ENCODE results near the gene ATP5PB.
A peak's percentile ranks its signal among the peaks of the same experiment; 100 is the strongest.

The ATP5PB gene

DNA sequence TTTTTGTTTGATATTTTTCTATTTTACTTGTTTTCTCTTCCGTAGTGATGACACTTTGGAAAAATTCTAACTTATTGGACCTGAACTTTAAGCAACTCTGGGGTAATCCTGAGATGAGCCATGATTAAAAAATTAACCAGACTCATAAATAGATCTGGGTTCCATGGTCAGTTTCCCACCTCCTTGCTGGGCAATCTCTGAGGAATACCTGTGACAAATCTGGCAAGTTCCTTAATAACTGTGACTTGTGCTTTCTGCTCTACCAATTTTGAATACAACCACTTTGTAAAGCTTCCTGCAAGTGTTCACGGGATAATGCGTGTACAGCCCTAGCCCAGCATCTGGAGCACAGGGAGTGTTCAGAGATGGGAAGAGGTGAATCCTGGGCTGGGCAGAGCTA, 25.0 kb upstream of the ATP5PB start:
- H3K4me3 ChIP-seq (ENCODE audit: low read depth, low read length) = no peak overlapping the region
- TF ChIP-seq, protein P1, sequence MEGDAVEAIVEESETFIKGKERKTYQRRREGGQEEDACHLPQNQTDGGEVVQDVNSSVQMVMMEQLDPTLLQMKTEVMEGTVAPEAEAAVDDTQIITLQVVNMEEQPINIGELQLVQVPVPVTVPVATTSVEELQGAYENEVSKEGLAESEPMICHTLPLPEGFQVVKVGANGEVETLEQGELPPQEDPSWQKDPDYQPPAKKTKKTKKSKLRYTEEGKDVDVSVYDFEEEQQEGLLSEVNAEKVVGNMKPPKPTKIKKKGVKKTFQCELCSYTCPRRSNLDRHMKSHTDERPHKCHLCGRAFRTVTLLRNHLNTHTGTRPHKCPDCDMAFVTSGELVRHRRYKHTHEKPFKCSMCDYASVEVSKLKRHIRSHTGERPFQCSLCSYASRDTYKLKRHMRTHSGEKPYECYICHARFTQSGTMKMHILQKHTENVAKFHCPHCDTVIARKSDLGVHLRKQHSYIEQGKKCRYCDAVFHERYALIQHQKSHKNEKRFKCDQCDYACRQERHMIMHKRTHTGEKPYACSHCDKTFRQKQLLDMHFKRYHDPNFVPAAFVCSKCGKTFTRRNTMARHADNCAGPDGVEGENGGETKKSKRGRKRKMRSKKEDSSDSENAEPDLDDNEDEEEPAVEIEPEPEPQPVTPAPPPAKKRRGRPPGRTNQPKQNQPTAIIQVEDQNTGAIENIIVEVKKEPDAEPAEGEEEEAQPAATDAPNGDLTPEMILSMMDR (IDR thresholded peaks at IDR 0.05; ENCODE audit: control insufficient read depth, extremely low read depth, insufficient read depth) = no peak
- DNase-seq (ENCODE audit: low read depth) = no peak

DNA sequence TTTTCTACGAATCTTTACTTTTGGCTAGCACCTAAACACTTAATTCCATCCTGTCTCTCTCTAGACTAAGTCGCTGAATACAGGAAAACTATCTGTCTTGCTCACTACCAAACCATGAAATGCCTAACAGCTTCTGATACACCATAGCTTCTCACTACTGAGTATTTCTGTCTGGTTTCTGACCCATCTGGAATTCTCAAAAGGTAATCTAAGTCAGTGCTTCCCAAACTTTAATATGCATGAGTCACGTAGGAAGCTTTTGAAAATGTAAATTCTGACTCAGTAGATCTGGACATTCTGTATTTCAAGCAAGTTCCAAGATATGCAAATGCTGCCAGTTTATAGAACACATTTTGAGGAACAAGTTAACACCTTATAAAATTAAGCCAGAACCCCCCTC, 12.5 kb upstream of the ATP5PB start:
- H3K4me3 ChIP-seq (ENCODE audit: low read depth, low read length) = no peak overlapping the region
- TF ChIP-seq, protein P1 (IDR thresholded peaks at IDR 0.05; ENCODE audit: control insufficient read depth, extremely low read depth, insufficient read depth) = no peak
- no peak for DNase-seq (ENCODE audit: low read depth)

DNA sequence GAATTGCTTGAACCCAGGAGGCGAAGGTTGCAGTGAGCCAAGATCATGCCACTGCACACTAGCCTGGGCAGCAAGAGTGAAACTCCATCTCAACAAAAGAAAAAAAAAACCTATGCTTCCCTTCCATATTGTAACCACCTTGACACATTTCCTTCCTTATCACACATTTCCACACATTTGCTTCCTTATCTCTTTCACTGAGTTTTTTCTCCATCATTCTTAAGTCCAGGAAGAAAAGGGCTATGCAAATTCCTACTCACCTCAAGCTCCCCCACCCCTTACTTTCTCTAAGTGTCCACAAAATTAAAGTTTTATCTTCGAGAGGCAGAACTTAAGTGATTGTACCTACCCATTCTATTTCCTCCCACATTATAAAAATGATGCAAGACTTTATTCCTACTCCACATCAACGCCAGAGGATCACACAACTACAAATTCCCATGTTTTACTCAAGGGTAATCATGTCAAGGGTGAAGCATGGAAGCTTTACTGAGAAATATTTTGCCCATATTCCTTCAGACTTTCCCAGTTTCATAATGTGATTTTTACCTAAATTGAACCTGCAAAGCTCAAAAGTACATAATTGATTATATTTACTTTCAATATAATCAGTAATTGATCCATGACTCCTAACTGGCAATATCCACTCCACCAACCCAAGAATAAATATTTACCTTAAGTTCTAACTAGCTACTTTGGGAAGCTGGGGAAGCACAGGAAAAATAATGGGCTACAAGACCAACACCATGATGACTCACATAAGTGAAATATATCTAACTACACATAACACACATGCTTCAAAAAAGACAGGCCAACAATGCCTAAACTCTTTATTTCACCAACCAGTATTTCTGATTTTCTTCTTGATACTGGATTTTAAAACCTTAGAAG, 9.6 kb upstream of the ATP5PB start:
- H3K4me3 ChIP-seq (ENCODE audit: low read depth, low read length) = no peak overlapping the region
- no peak for DNase-seq (ENCODE audit: low read depth)
- TF ChIP-seq, protein P1 (IDR thresholded peaks at IDR 0.05; ENCODE audit: control insufficient read depth, extremely low read depth, insufficient read depth) = no peak

DNA sequence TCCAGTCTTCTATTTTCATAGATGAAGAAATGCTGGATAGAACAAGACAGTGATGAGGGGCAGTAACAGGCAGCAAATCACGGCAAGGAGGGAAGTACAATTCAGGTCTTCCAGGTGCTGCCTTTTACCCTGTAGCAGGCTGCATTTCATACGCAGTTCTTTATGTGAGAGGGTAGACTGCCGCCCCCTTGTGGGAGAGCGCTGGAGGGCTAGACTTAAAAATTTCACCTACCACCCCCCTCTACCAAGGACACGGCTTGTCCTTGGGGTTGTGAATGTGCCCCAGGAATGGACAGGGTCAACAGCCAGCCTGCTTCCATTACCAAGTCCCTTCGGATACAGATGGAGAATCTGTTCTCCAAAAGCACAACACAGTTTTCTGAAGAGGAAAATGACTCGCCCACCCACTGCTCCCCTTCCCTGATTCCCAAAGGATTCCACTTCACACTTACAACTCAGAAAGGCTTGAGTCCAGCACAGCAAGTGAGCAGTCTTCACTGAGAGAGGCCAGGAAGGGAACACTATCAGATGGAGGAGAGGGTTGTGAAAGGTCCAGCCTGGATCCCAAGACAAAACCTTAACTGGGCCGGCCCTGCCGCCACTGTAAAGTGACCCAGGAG, 7.6 kb upstream of the ATP5PB start:
- H3K4me3 ChIP-seq (ENCODE audit: low read depth, low read length) = no peak overlapping the region
- DNase-seq (ENCODE audit: low read depth) = no peak
- TF ChIP-seq, protein P1 (IDR thresholded peaks at IDR 0.05; ENCODE audit: control insufficient read depth, extremely low read depth, insufficient read depth) = peak; percentile 55

DNA sequence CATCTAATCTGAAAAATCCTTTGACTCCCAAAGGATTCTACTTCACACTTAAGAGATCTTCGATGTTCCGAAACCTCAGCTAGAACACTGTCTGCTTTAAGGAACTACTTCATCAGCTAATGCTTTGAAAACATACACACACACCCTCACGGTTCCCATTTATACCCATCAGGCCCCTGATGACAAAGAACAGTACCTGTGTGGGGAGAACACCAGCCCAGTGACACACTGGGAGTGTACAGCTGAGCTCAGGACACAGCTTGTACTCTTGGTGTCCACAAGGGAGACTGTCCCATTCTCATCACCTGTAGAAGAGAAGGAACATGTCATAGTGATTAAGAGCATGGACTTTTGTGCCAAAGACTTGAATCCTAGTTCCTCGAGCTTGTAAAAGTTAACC, 6.8 kb upstream of the ATP5PB start:
- no peak for DNase-seq (ENCODE audit: low read depth)
- TF ChIP-seq, protein P1 (IDR thresholded peaks at IDR 0.05; ENCODE audit: control insufficient read depth, extremely low read depth, insufficient read depth) = no peak
- no peak overlapping the region for H3K4me3 ChIP-seq (ENCODE audit: low read depth, low read length)

DNA sequence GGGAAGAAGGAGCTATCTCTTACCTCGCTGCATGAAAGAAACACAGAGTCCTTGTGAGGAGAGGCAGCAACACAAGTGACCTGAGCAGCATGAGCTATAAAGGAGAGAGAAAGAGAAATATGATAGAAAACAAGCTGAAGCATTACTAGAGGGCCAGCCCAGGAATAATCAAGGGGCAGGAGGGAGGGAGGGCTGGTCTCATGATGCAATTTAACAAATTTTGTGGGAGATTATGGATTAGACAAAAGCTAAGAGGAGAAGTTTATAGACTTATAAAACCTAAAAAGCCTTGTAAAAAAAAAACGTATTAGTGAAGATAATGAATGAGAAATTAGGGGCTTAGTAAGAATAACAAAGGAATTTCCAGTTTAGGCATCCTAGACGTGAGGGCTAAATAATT, 5.2 kb upstream of the ATP5PB start:
- no peak for DNase-seq (ENCODE audit: low read depth)
- no peak overlapping the region for H3K4me3 ChIP-seq (ENCODE audit: low read depth, low read length)
- TF ChIP-seq, protein P1 (IDR thresholded peaks at IDR 0.05; ENCODE audit: control insufficient read depth, extremely low read depth, insufficient read depth) = no peak
